Testis (tissue), 3 donors: ENCODE data around the gene AP2A2. TPM values are rescaled to one million over a fixed set of nuclear protein-coding genes. Genes with fewer than 3 reads are reported as not detected.

Source experiments
- DNase-seq: peaks from one replicate; pipeline ENCODE4 v3.0.0-alpha.2; 2019
- H3K27ac ChIP-seq, 2 donors: fragments of 200-600 bp; sonication (generic); one replicate each; pipeline ENCODE4 v1.5.1; 2019
- H3K27me3 ChIP-seq: fragments of 200-600 bp; sonication (generic); one replicate; pipeline ENCODE4 v1.5.1; 2019
- H3K36me3 ChIP-seq: fragments of 200-600 bp; sonication (generic); one replicate; pipeline ENCODE4 v1.5.1; 2017; ENCODE audit warnings: low read depth; ENCODE audit errors: missing control alignments
- H3K4me1 ChIP-seq: fragments of 200-600 bp; sonication (generic); one replicate; pipeline ENCODE4 v1.5.1; 2019
- H3K4me3 ChIP-seq, 2 donors: fragments of 200-600 bp; sonication (generic); one replicate each; pipeline ENCODE4 v1.5.1; 2017 to 2019
- H3K9me3 ChIP-seq: fragments of 200-600 bp; sonication (generic); one replicate; pipeline ENCODE4 v1.5.1; 2017
- POLR2A ChIP-seq: fragments of 450-650 bp; IDR thresholded peaks from one replicate; pipeline ENCODE4 v1.6.1; 2017; ENCODE audit warnings: antibody characterized with exemption, mild to moderate bottlenecking, moderate library complexity
- WGBS, 2 donors: methylation state at CpG; one replicate each; pipeline ENCODE4 v1.1.5; 2018; 5-methylcytosine and 5-hydroxymethylcytosine counted together
- intact Hi-C: fragments of 100-400 bp; cut with DNase I; formaldehyde crosslinking; loops from one replicate; pipeline ENCODE4 v1.15.1; 2023; ENCODE audit warnings: low total_unique reads
- polyA plus RNA-seq: library from polyadenylated mRNA; stranded (reverse); fragments of 350-450 nt; fragmentation: Illumina TruSeq; extraction: RNeasy Lipid Tissue Mini Kit (QIAGEN cat#74804); gene quantifications from one replicate; pipeline ENCODE4 v1.2.3, GENCODE V29; 2014; ENCODE audit warnings: low read depth, low replicate concordance; ENCODE audit not compliant: insufficient read depth
- total RNA-seq, 2 donors: library from RNA; depleted of rRNA; stranded (reverse); fragments of >200 nt; gene quantifications; one replicate each; pipeline ENCODE4 v1.2.3, GENCODE V29; 2016
- TF ChIP-seq, protein P1 (sequence below), 3 experiments: fragments of 450-650 bp in 2 of 3; fragments of 200-600 bp in 1 of 3; sonication (generic) in 1 of 3; IDR thresholded peaks; one replicate each; pipeline ENCODE4 v1.5.1; 2016 to 2019; ENCODE audit warnings: antibody characterized with exemption in 3 of 3, mild to moderate bottlenecking in 2 of 3, moderate library complexity in 1 of 3

Gene AP2A2
- total and polyA plus RNA-seq, 3 donors from 2014 or later: 82.0 to 106 (median 95.0) TPM

DNA sequence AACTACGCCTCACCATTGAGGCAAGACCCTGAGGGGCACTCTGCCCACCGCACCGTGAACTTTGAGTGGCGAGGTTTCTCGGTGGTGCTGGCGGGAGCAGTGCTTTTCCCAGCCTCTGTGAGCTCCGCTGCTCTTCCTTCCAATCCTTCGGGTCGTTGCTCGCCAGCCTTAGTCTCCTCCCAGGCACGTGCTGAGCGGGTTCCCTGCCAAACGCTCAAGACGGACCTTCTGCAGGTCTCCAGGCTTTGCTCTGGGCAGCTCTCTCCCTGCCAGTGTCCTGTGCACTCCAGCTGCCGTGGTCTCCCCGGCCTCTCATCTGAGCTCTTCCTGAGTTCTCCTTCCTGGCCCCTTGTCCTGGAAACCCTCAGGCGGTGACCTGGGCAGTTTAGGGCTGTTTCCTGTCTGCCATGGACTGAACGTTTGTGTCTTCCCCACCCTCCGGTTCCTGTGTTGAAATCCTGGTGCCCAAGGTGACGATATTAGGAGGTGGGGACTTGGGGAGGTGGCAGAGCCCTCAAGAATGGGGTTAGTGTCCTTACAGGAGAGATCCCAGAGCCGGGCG lies 122.0 kb downstream of the AP2A2 start:
- WGBS, 2 donors: 70 to 76% methylated on average over 18 to 22 of the region's 22 CpGs
- DNase-seq: no peak
- intact Hi-C loops: no loop called here
- TF ChIP-seq POLR2A: no peak
- TF ChIP-seq, protein P1, sequence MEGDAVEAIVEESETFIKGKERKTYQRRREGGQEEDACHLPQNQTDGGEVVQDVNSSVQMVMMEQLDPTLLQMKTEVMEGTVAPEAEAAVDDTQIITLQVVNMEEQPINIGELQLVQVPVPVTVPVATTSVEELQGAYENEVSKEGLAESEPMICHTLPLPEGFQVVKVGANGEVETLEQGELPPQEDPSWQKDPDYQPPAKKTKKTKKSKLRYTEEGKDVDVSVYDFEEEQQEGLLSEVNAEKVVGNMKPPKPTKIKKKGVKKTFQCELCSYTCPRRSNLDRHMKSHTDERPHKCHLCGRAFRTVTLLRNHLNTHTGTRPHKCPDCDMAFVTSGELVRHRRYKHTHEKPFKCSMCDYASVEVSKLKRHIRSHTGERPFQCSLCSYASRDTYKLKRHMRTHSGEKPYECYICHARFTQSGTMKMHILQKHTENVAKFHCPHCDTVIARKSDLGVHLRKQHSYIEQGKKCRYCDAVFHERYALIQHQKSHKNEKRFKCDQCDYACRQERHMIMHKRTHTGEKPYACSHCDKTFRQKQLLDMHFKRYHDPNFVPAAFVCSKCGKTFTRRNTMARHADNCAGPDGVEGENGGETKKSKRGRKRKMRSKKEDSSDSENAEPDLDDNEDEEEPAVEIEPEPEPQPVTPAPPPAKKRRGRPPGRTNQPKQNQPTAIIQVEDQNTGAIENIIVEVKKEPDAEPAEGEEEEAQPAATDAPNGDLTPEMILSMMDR (IDR thresholded peaks at IDR 0.05): no peak
- Histone ChIP-seq H3K27ac (no peak overlapping the region), H3K36me3 (no peaks in the 10 kb centered on the region), H3K4me1 (no peaks in the 10 kb centered on the region), H3K4me3 (no peak overlapping the region), H3K9me3 (no peaks in the 10 kb centered on the region), H3K27me3 (no peaks in the 10 kb centered on the region)

DNA sequence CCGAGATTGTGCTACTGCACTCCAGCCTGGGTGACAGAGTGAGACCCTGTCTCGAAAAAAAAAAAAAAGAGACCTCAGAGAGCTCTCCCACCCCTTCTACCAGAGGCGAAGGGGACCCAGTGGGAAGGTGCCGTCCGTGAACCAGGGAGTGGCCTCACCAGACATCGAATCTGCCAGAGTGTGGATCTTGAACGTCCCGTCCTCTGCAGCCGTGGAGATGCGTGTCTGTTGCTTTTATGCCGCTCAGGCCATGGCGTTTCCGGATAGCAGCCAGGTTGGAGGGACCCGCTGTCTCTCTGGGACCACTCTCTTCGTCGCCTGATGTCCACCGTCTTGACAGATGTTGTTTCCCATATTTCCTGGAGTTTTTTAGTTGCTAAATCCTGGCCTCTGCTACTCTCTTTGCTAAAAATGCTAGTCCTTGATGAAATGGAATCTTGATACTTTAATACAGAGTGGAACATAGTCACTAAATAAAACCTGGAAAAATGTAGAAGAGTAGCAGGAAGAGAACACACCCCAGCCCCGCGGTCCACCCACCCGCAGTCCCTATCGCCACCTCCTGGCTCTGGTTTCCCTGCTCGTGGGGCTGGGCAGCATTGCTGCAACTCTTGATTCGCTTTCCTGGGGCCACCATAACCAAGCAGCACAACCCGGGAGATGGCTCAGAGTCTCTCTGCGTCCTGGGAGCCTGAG lies 122.9 kb downstream of the AP2A2 start:
- Histone ChIP-seq H3K36me3 (no peaks in the 10 kb centered on the region), H3K27ac (no peak overlapping the region), H3K4me1 (no peaks in the 10 kb centered on the region), H3K9me3 (no peaks in the 10 kb centered on the region), H3K27me3 (no peaks in the 10 kb centered on the region), H3K4me3 (no peak overlapping the region)
- intact Hi-C loops: no loop called here
- no peak for DNase-seq
- TF ChIP-seq, protein P1 (IDR thresholded peaks at IDR 0.05): no peak
- no peak for TF ChIP-seq POLR2A
- WGBS, 2 donors: 74 to 79% methylated on average over 18 to 25 of the region's 25 CpGs

DNA sequence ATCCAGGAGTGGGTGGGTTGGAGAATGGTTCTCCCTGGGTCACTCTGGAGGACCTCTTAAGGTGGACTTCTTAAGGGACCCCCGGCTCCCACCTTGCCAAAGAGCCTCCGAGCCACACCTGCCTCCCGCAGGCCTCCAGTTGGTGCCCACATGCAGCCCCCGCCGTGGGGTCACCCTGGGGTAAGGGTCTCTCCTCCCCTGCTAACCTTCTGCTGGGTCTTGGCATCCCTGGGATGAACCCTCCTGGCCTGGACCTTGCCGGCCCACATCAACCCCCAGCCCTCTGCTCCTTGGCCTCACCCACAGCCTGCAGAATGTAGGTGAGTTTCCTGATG lies 123.4 kb downstream of the AP2A2 start:
- Histone ChIP-seq H3K27ac (no peak overlapping the region), H3K9me3 (no peaks in the 10 kb centered on the region), H3K4me1 (no peaks in the 10 kb centered on the region), H3K27me3 (no peaks in the 10 kb centered on the region), H3K36me3 (no peaks in the 10 kb centered on the region), H3K4me3 (no peak overlapping the region)
- intact Hi-C loops: no loop called here
- TF ChIP-seq, protein P1 (IDR thresholded peaks at IDR 0.05): no peak
- TF ChIP-seq POLR2A: no peak
- no peak for DNase-seq
- 89 to 100% methylated on average over 1 to 6 of the region's 6 CpGs for WGBS, 2 donors

DNA sequence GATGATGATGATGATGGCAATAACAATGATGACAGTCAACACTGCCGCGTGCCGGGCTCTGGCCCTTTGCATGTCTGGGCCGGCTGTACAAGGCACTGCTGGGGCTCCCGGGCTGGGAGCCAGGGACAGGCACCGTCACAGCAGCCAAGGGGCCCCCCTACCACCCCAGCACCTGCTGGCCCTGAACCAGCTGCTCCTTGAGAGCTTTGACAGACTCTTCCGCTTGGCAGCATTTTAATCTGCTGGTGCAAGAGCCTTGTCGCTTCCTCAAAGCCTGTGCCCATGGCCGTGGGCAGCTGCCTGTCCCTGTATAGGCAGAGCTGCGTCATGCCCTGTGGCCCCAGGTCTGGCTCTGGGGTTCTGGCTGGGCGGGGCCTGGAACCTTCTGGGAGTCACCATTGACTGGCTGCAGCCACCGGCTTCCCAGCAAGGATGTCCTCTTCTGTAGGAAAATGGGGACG lies 123.8 kb downstream of the AP2A2 start:
- intact Hi-C loops: no loop called here
- no peak for DNase-seq
- no peaks in the 10 kb centered on the region for H3K27me3 ChIP-seq
- H3K9me3 ChIP-seq: no peaks in the 10 kb centered on the region
- H3K36me3 ChIP-seq: no peaks in the 10 kb centered on the region
- 72 to 77% methylated on average over 7 to 13 of the region's 13 CpGs for WGBS, 2 donors
- no peak overlapping the region for H3K4me3 ChIP-seq
- H3K4me1 ChIP-seq: no peaks in the 10 kb centered on the region
- TF ChIP-seq, protein P1 (IDR thresholded peaks at IDR 0.05): no peak
- TF ChIP-seq POLR2A: no peak
- H3K27ac ChIP-seq: no peak overlapping the region
